PC-9 (cell line): Measurements from ENCODE around the gene MXD1. TPM values are rescaled to one million over a fixed set of nuclear protein-coding genes. Genes with fewer than 3 reads are reported as not detected.

ENCODE experiments used
- BruUV-seq: library from RNA; stranded (reverse); fragments of 400-500 nt; replicated peaks from 2 replicates; lab custom pipeline; 2021; lab: Mats Ljungman, UMichigan
- CTCF ChIA-PET: fragments of 300-600 bp; sonication (Branson Sonifier 250); formaldehyde crosslinking; loops from one replicate; lab custom pipeline; 2022; ENCODE audit warnings: antibody characterized with exemption; lab: Charles Lee
- POLR2A ChIA-PET: fragments of 300-600 bp; sonication (Branson Sonifier 250); formaldehyde crosslinking; loops from one replicate; lab custom pipeline; 2022; ENCODE audit warnings: antibody characterized with exemption; ENCODE audit not compliant: unreplicated experiment; lab: Charles Lee
- DNase-seq, 2 experiments: peaks; one replicate each; pipeline versions ENCODE4 v3.0.0 to v3.0.0-alpha.2; 2015 to 2022; ENCODE audit warnings: mixed read lengths in 1 of 2
- H2AFZ ChIP-seq: fragments of 200-600 bp; sonication (generic); 2 replicates; pipeline ENCODE4 v1.8.1; 2017; ENCODE audit warnings: antibody characterized with exemption
- H3F3A ChIP-seq: fragments of 200-600 bp; sonication (generic); 2 replicates; pipeline ENCODE4 v1.8.1; 2017; ENCODE audit warnings: antibody characterized with exemption, mild to moderate bottlenecking, low read depth; ENCODE audit not compliant: insufficient read depth
- H3K27ac ChIP-seq: fragments of 200-600 bp; sonication (generic); 2 replicates; pipeline ENCODE4 v1.6.1; 2016; ENCODE audit warnings: mixed run types
- H3K27me3 ChIP-seq: fragments of 200-600 bp; sonication (generic); 2 replicates; pipeline ENCODE4 v1.6.1; 2016; ENCODE audit warnings: low read depth, mixed run types; ENCODE audit not compliant: insufficient read depth
- H3K36me3 ChIP-seq: fragments of 200-600 bp; sonication (generic); 2 replicates; pipeline ENCODE4 v1.6.1; 2016; ENCODE audit warnings: low read depth, mixed run types
- H3K4me1 ChIP-seq: fragments of 200-600 bp; sonication (generic); replicated peaks from 2 replicates; pipeline ENCODE4 v1.6.1; 2016; ENCODE audit warnings: mixed run types; ENCODE audit not compliant: insufficient read depth
- H3K4me2 ChIP-seq: fragments of 200-600 bp; sonication (generic); 2 replicates; pipeline ENCODE4 v1.6.1; 2017; ENCODE audit warnings: mixed run types
- H3K4me3 ChIP-seq: fragments of 200-600 bp; sonication (generic); 2 replicates; pipeline ENCODE4 v1.6.1; 2016; ENCODE audit warnings: mixed run types
- H3K79me2 ChIP-seq: fragments of 200-600 bp; sonication (generic); 2 replicates; pipeline ENCODE4 v1.6.1; 2017; ENCODE audit warnings: low read depth, mixed run types
- H3K9me2 ChIP-seq: fragments of 200-600 bp; sonication (generic); 2 replicates; pipeline ENCODE4 v1.8.1; 2017; ENCODE audit warnings: mild to moderate bottlenecking; ENCODE audit not compliant: insufficient read depth
- H3K9me3 ChIP-seq: fragments of 200-600 bp; sonication (generic); 2 replicates; pipeline ENCODE4 v1.8.1; 2016; ENCODE audit warnings: low read depth; ENCODE audit not compliant: insufficient read depth
- H4K20me1 ChIP-seq: fragments of 200-600 bp; sonication (generic); 2 replicates; pipeline ENCODE4 v1.8.1; 2017; ENCODE audit not compliant: insufficient read depth
- CTCF ChIP-seq: fragments of 200-600 bp; sonication (generic); conservative IDR thresholded peaks from 2 replicates; pipeline ENCODE4 v1.6.1; 2017; ENCODE audit warnings: mixed run types, antibody characterized with exemption, mild to moderate bottlenecking, moderate library complexity
- EZH2 ChIP-seq: fragments of 200-600 bp; sonication (generic); IDR thresholded peaks from 2 replicates; pipeline ENCODE4 v1.8.0; 2017; ENCODE audit warnings: antibody characterized with exemption, low read depth
- intact Hi-C: fragments of 100-400 bp; cut with micrococcal nuclease; formaldehyde crosslinking; loops from one replicate; pipeline ENCODE4 v1.10.0; 2022; ENCODE audit not compliant: unreplicated experiment
- total RNA-seq: library from RNA; stranded (reverse); gene quantifications from 2 replicates; pipeline ENCODE4 v1.2.3, GENCODE V29; 2021

MXD1 gene
- total RNA-seq, 1 experiment from 2014 or later, result 8.8 TPM

GRCh38 chr2:69916106-69916505 is 1.2 kb downstream of the MXD1 start:
- H3K79me2 ChIP-seq, result peaks cover 65% of the 10 kb centered on the region
- ChIA-PET CTCF (interaction anchor here (0.5 to 1.0 kb wide), 2 partner anchors 150 to 155 kb away, joined by 3 to 7 read pairs; no protein-coding TSS in a partner anchor), POLR2A (interaction anchor here (0.5 to 0.6 kb wide), 2 partner anchors 95 to 124 kb away, joined by 4 to 12 read pairs; no protein-coding TSS in a partner anchor)
- BruUV-seq, result no TSS peak
- H2AFZ ChIP-seq, result no peak overlapping the region
- no peaks in the 10 kb centered on the region for H4K20me1 ChIP-seq
- no peaks in the 10 kb centered on the region for H3K9me2 ChIP-seq
- peaks cover 33% of the 10 kb centered on the region for H3K36me3 ChIP-seq
- H3K9me3 ChIP-seq, result no peaks in the 10 kb centered on the region
- no peaks in the 10 kb centered on the region for H3K27me3 ChIP-seq
- H3K4me1 ChIP-seq, result peaks cover 45% of the 10 kb centered on the region
- H3K27ac ChIP-seq, result peak overlapping the region; percentile 80
- H3K4me3 ChIP-seq, result peak overlapping the region; percentile 72
- peaks cover 40% of the 10 kb centered on the region for H3F3A ChIP-seq
- intact Hi-C loops, result no loop called here
- peak overlapping the region; percentile 87 for H3K4me2 ChIP-seq
- TF ChIP-seq EZH2 (no peak), CTCF (no peak)
- no peak for DNase-seq

- no peaks in the 10 kb centered on the region for H3K9me2 ChIP-seq
- CTCF ChIA-PET, result no interaction called here
- peak overlapping the region; percentile 80 for H3K27ac ChIP-seq
- peak overlapping the region; percentile 87 for H3K4me2 ChIP-seq
- no peak overlapping the region for H2AFZ ChIP-seq
- POLR2A ChIA-PET, result no interaction called here
- no peaks in the 10 kb centered on the region for H3K9me3 ChIP-seq
- peaks cover 61% of the 10 kb centered on the region for H3K79me2 ChIP-seq
- peak in 1 of 2 experiments; percentile 80 for DNase-seq
- peaks cover 25% of the 10 kb centered on the region; the same call in 1 of the 2 replicates for H3F3A ChIP-seq
- H4K20me1 ChIP-seq, result no peaks in the 10 kb centered on the region
- H3K36me3 ChIP-seq, result peaks cover 42% of the 10 kb centered on the region
- peaks cover 37% of the 10 kb centered on the region for H3K4me1 ChIP-seq
- H3K27me3 ChIP-seq, result no peaks in the 10 kb centered on the region
- H3K4me3 ChIP-seq, result peak overlapping the region; percentile 72
- no peak for TF ChIP-seq EZH2
- TF ChIP-seq CTCF, result no peak
- intact Hi-C loops, result no loop called here
- no TSS peak for BruUV-seq
These were observed 2.9 kb downstream of the MXD1 start for GRCh38 chr2:69917852-69918251.

GRCh38 chr2:69918401-69918800 is 3.5 kb downstream of the MXD1 start:
- ChIA-PET CTCF (no interaction called here), POLR2A (no interaction called here)
- H2AFZ ChIP-seq, result no peak overlapping the region
- no TSS peak for BruUV-seq
- H3K4me1 ChIP-seq, result peaks cover 32% of the 10 kb centered on the region
- H3F3A ChIP-seq, result peaks cover 20% of the 10 kb centered on the region; the same call in 1 of the 2 replicates
- no peaks in the 10 kb centered on the region for H3K27me3 ChIP-seq
- no peaks in the 10 kb centered on the region for H3K9me3 ChIP-seq
- intact Hi-C loops, result no loop called here
- no peak for TF ChIP-seq CTCF
- TF ChIP-seq EZH2, result no peak
- H3K36me3 ChIP-seq, result peaks cover 42% of the 10 kb centered on the region
- peak overlapping the region; percentile 35 for H3K4me3 ChIP-seq
- peak overlapping the region; percentile 80 for H3K27ac ChIP-seq
- H3K4me2 ChIP-seq, result peak overlapping the region; percentile 87
- H3K79me2 ChIP-seq, result peaks cover 56% of the 10 kb centered on the region
- H3K9me2 ChIP-seq, result no peaks in the 10 kb centered on the region
- no peaks in the 10 kb centered on the region for H4K20me1 ChIP-seq
- DNase-seq, result no peak
